ENCODE measurements around the gene JPT2. TPM values are rescaled to one million over a fixed set of nuclear protein-coding genes. Genes with fewer than 3 reads are reported as not detected.
A peak's percentile ranks its signal among the peaks of the same experiment; 100 is the strongest.

Gene JPT2
- polyA plus RNA-seq, 1 experiment = 41.2 TPM

GRCh38 chr16:1670866-1671265 is 7.2 kb upstream of the JPT2 start:
- TF ChIP-seq, protein P1, sequence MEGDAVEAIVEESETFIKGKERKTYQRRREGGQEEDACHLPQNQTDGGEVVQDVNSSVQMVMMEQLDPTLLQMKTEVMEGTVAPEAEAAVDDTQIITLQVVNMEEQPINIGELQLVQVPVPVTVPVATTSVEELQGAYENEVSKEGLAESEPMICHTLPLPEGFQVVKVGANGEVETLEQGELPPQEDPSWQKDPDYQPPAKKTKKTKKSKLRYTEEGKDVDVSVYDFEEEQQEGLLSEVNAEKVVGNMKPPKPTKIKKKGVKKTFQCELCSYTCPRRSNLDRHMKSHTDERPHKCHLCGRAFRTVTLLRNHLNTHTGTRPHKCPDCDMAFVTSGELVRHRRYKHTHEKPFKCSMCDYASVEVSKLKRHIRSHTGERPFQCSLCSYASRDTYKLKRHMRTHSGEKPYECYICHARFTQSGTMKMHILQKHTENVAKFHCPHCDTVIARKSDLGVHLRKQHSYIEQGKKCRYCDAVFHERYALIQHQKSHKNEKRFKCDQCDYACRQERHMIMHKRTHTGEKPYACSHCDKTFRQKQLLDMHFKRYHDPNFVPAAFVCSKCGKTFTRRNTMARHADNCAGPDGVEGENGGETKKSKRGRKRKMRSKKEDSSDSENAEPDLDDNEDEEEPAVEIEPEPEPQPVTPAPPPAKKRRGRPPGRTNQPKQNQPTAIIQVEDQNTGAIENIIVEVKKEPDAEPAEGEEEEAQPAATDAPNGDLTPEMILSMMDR (IDR thresholded peaks at IDR 0.05; ENCODE audit: low read depth, low read length) = no peak
- no peak for DNase-seq (ENCODE audit: low read depth, low spot score)
- CTCF ChIA-PET = no interaction called here

GRCh38 chr16:1673424-1674151 is 4.5 kb upstream of the JPT2 start:
- no peak overlapping the region for H3K27ac ChIP-seq (ENCODE audit: low read depth, low read length)
- CTCF ChIA-PET = no interaction called here
- no peak overlapping the region for H3K4me3 ChIP-seq (ENCODE audit: low read depth, low read length)
- TF ChIP-seq, protein P1 (IDR thresholded peaks at IDR 0.05; ENCODE audit: low read depth, low read length) = no peak
- H3K9me3 ChIP-seq (ENCODE audit: control insufficient read depth, insufficient read depth, low read length) = no peaks in the 10 kb centered on the region; the same call in 1 of the 2 replicates
- H3K27me3 ChIP-seq (ENCODE audit: control insufficient read depth, insufficient read depth, low read length) = no peaks in the 10 kb centered on the region
- POLR2A ChIA-PET = no interaction called here
- DNase-seq (ENCODE audit: low read depth, low spot score) = no peak

More at GRCh38 chr16:1670866-1671265, 7.2 kb upstream of the JPT2 start:
- H3K4me3 ChIP-seq (ENCODE audit: low read depth, low read length) = no peak overlapping the region
- H3K9me3 ChIP-seq (ENCODE audit: control insufficient read depth, insufficient read depth, low read length) = no peaks in the 10 kb centered on the region
- POLR2A ChIA-PET = no interaction called here
- no peaks in the 10 kb centered on the region for H3K27me3 ChIP-seq (ENCODE audit: control insufficient read depth, insufficient read depth, low read length)
- no peak overlapping the region for H3K27ac ChIP-seq (ENCODE audit: low read depth, low read length)

GRCh38 chr16:1674306-1674705 is 3.8 kb upstream of the JPT2 start:
- Histone ChIP-seq H3K27me3 (ENCODE audit: control insufficient read depth, insufficient read depth, low read length) (no peaks in the 10 kb centered on the region), H3K9me3 (ENCODE audit: control insufficient read depth, insufficient read depth, low read length) (no peaks in the 10 kb centered on the region; the same call in 1 of the 2 replicates), H3K4me3 (ENCODE audit: low read depth, low read length) (no peak overlapping the region), H3K27ac (ENCODE audit: low read depth, low read length) (peak overlapping the region; percentile 47)
- CTCF ChIA-PET = no interaction called here
- POLR2A ChIA-PET = interaction anchor here (1.6 kb wide), 1 partner anchor 31 kb away, joined by 7 read pairs; the partner anchor contains the start of gene MAPK8IP3
- no peak for DNase-seq (ENCODE audit: low read depth, low spot score)
- TF ChIP-seq, protein P1 (IDR thresholded peaks at IDR 0.05; ENCODE audit: low read depth, low read length) = no peak

GRCh38 chr16:1674751-1675664 is 3.1 kb upstream of the JPT2 start:
- ChIA-PET POLR2A (interaction anchor here (1.6 kb wide), 1 partner anchor 31 kb away, joined by 7 read pairs; the partner anchor contains the start of gene MAPK8IP3), CTCF (interaction anchor here (1.4 kb wide), 1 partner anchor 31 kb away, joined by 6 read pairs; the partner anchor contains the start of gene MAPK8IP3)
- no peaks in the 10 kb centered on the region; the same call in 1 of the 2 replicates for H3K9me3 ChIP-seq (ENCODE audit: control insufficient read depth, insufficient read depth, low read length)
- peak overlapping the region; percentile 3 for H3K27ac ChIP-seq (ENCODE audit: low read depth, low read length)
- H3K4me3 ChIP-seq (ENCODE audit: low read depth, low read length) = no peak overlapping the region
- TF ChIP-seq, protein P1 (IDR thresholded peaks at IDR 0.05; ENCODE audit: low read depth, low read length) = no peak
- no peaks in the 10 kb centered on the region for H3K27me3 ChIP-seq (ENCODE audit: control insufficient read depth, insufficient read depth, low read length)
- DNase-seq (ENCODE audit: low read depth, low spot score) = peak; percentile 27
